GM19238 (cell line): Measurements from ENCODE around the gene TBX21.

Experiments used
- DNase-seq: peaks from one replicate; pipeline ENCODE4 v3.0.0; 2011; ENCODE audit warnings: low spot score; ENCODE audit not compliant: insufficient read length

The TBX21 gene, protein sequence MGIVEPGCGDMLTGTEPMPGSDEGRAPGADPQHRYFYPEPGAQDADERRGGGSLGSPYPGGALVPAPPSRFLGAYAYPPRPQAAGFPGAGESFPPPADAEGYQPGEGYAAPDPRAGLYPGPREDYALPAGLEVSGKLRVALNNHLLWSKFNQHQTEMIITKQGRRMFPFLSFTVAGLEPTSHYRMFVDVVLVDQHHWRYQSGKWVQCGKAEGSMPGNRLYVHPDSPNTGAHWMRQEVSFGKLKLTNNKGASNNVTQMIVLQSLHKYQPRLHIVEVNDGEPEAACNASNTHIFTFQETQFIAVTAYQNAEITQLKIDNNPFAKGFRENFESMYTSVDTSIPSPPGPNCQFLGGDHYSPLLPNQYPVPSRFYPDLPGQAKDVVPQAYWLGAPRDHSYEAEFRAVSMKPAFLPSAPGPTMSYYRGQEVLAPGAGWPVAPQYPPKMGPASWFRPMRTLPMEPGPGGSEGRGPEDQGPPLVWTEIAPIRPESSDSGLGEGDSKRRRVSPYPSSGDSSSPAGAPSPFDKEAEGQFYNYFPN

GRCh38 chr17:47733047-47733673 lies at the start of gene TBX21:
Gene TBX21, plus strand, starts transcription at chr17:47733236. Its CDS starts 219 bp downstream, at chr17:47733455.
- DNase-seq, result peak; percentile 90

GRCh38 chr17:47684025-47684424 lies 49.0 kb upstream of the TBX21 start:
- DNase-seq, result no peak

- no peak for DNase-seq
These were observed 48.4 kb upstream of the TBX21 start for GRCh38 chr17:47684535-47685193.

DNA sequence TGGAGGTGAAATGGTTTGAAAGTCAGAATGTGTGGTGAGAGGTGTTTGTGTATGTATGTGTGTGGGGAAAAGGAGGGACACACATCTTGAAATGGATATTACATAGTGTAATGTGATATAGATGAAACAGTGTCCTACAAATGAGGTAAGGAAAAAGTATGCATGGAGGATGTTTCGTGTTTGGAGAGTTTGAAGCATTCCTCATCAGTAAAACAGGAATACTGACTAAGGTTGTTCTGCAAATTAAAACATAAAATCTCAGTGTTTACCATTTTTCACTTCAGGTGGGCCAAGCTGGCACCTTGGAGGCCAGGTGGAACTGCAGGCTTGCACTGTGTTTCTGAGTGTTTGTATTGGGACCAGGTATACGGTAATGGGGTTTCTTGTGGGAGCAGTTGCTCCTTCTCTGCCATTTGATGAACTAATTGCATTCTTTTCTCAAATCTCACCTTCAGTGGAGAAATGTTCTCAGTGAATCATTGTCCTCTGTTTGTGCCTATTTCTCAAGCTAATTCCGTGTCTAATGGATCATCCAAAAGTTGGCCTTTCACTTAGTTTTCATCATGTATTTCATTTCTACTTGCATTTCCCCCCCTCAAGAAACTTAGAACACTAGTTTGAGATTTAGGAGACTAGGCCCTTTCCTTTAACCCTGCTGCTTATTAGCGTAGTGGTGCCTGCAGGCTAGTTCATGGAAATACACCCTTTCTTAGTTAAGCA lies 47.3 kb upstream of the TBX21 start:
- no peak for DNase-seq

GRCh38 chr17:47686276-47686635 lies 46.8 kb upstream of the TBX21 start:
- no peak for DNase-seq

- no peak for DNase-seq
These were observed 46.2 kb upstream of the TBX21 start for GRCh38 chr17:47686664-47687327.

- DNase-seq, result no peak
These were observed 45.7 kb upstream of the TBX21 start for GRCh38 chr17:47687328-47687690.

DNA sequence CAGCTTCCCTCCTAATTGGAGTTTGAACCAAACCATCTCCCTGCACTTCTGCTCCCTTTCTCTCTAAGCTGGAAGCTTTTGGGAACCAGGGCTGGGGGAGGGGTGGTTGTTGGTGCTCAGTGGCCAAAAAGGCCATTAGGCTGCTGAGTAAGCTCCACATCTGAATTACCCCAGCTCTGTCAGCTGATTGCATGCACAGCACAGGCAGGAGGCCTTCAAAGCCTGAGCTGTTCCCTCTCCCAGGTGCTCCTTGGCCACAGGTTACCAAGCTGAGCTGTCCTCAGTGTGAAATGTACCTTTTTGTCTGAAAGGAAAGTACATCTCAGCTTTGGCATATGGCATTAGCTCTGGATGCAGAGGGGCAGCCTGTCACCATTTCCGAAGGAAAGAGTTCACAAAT lies 45.3 kb upstream of the TBX21 start:
- DNase-seq, result no peak

- no peak for DNase-seq
These were observed 42.9 kb upstream of the TBX21 start for GRCh38 chr17:47690121-47690520.

DNA sequence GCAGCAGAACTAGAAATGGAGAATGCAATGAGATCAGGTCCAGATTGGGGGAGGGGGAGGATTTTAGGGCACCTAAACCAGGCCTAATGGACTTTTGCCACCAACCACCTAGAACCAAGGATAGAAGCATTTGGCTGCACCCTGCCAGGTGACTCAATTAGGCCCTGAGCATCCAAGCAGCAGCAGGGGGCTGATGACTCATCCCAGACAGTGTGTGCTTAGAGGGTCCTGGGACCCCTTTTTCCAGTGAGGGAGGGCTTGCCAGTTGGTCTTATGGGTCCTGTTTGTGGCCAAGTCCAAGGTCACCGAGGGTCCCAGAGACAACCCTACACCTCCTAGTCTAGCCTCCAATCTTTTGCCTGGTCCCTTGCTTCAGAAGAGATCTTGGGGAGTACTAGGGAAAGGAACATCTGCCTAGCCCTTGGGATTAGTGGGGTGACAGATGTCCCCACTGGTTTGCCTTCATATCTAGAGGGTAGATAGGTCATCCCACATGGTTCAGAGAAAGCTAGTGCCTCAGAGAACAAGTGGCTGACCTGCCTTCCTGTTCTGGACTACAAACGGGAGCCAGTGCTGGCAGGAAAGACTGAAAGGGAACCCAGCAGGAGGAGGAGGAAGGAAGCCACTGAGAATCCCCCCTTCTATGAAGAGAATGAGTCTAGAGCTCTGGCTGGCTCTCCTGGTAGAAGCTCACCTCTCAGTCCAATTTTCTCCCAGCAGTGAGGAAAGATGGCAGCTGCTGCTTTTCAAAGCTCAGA lies 40.7 kb upstream of the TBX21 start:
- no peak for DNase-seq

DNA sequence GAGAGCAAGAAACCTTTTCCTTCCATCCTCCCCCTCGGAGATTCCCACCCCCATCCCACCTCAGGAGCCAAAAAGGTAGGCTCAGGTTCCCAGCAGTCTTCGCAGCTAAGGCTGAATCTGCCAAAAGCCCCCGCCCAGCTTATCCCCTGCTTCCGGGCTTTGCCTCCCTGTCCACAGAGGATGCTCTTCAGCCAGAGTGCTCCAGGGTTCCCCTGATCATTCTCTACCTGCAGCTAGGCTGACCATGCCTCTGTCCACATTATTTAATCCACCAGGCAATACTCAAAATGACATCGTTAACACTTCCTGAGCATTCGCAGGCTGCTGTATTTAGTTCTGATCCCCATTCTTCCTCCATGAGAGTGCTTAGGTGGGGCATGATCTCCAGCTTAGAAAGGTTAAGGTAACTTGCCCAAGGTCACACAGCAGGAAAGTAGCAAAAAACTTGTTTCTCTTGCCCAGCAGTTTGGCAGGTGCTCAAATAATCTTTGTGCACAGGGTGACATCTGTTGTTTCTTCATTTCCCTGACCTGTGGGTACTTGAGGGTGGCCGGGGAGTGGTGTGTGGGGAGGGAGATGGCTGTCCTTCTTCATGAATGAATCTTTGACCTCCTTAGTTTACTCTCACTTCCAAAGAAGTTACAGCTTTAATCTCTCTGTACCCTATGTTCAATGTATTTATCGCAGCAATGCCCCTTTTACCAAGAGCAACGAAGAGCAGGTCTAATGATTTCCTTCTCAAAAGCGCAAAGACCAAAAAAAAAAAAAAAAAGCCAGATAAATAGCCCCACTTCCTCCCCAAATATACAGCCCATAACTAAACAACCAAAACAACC lies 39.9 kb upstream of the TBX21 start:
- DNase-seq, result no peak

GRCh38 chr17:47693731-47694580 lies 39.1 kb upstream of the TBX21 start, which contains the start of gene TBKBP1:
Gene TBKBP1, plus strand, starts transcription at chr17:47694161. Its CDS starts 1,952 bp downstream, at chr17:47696113.
- no peak for DNase-seq

GRCh38 chr17:47694581-47695428 lies 38.2 kb upstream of the TBX21 start:
- DNase-seq, result no peak

DNA sequence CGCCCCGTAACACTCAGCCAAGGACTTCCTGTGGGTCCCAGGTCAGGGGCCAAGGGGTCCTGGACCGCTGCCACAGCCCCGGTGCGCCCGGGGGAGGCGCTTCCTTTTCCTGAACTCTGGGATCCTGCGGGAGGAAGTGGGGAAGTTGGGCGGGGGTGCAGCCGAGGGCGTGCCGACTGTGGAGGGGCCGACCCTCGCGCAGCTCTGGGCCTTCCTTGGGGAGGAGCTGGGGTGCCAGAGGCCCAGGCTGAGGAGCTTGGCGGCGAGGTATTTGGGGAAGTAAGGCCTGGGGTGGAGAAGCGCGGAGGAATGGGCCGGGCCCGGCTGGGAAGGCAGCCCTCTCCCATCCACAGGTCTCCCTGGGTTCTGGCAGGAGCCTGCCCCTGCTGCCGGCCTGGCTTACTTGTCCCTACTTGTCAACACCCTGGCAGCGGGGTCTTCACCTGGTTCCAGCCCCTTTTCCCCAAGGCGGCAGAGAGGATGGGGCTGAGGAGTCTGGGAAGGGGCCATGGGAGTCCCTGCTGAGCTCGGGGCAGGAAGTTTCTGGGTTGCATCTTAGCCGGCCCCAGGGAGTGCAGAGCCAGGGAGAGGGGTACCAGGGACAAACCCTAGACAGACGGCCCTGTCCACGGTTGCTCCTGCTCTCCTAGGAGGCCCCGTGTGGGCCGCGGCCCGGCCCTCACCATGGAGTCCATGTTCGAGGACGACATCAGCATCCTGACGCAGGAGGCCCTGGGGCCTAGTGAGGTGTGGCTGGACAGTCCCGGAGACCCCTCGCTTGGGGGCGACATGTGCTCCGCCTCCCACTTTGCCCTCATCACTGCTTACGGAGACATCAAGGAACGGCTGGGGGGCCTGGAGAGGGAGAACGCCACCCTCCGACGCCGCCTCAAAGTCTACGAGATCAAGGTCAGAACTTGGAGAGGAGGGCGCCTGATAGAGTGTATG lies 37.3 kb upstream of the TBX21 start:
- no peak for DNase-seq

- no peak for DNase-seq
These were observed 36.1 kb upstream of the TBX21 start for GRCh38 chr17:47696717-47697642.
